K562 (cell line): ENCODE results near the gene CLDN7. TPM values are rescaled to one million over a fixed set of nuclear protein-coding genes. Genes with fewer than 3 reads are reported as not detected.

Experiments
- ATAC-seq: fragments of 200-7000 bp; cut with Tn5 transposase; 3 replicates; pipeline ENCODE4 v1.9.1; 2020; ENCODE audit warnings: moderate library complexity
- BruUV-seq: library from RNA; stranded (reverse); fragments of 400-500 nt; replicated peaks from 2 replicates; lab custom pipeline; 2021; lab: Mats Ljungman, UMichigan
- CTCF ChIA-PET: fragments of 300-600 bp; formaldehyde crosslinking; extraction: SDS; loops from one replicate; lab custom pipeline; 2021; ENCODE audit warnings: low intra/inter-chr PET ratio; lab: Yijun Ruan, JAX
- POLR2A ChIA-PET: fragments of 300-600, 350-650 bp; sonication (Branson Sonifier 250); formaldehyde crosslinking; extraction: SDS; loops from one replicate; lab custom pipeline; 2021; ENCODE audit warnings: antibody characterized with exemption, inconsistent platforms; lab: Yijun Ruan, JAX
- DNase-seq, 4 experiments: peaks; one replicate each; pipeline versions ENCODE4 v3.0.0 to v3.0.0-alpha.2; 2011 to 2018; ENCODE audit warnings: low spot score in 3 of 4, mixed read lengths in 3 of 4; ENCODE audit errors: extremely low read depth in 1 of 4
- FAIRE-seq: peaks from 2 replicates; lab custom pipeline; 2011; peaks lifted over from hg19 to GRCh38; lab: Jason Lieb, UNC
- H2AFZ ChIP-seq: 2 replicates; pipeline ENCODE4 v1.6.0; 2011; ENCODE audit warnings: low read depth, low read length, control low read depth, inconsistent platforms
- H3K27ac ChIP-seq: fragments of 200-600 bp; 3 replicates; pipeline ENCODE4 v1.8.0; 2011; ENCODE audit warnings: low read depth, mild to moderate bottlenecking, control low read depth, inconsistent platforms, low read length, moderate library complexity, mixed read lengths; ENCODE audit errors: extremely low read depth
- H3K27me3 ChIP-seq, 2 experiments: fragments of 300-600 bp in 1 of 2; 2 replicates in 1 of 2; 3 replicates in 1 of 2; pipeline versions ENCODE4 v1.6.0 to v1.8.0; 2011; ENCODE audit warnings: inconsistent platforms in 2 of 2, low read length in 2 of 2, mild to moderate bottlenecking in 1 of 2, mixed read lengths in 1 of 2, moderate library complexity in 1 of 2; ENCODE audit not compliant: control insufficient read depth in 2 of 2, insufficient read depth in 2 of 2
- H3K36me3 ChIP-seq: fragments of 300-600 bp; 3 replicates; pipeline ENCODE4 v1.8.0; 2011; ENCODE audit warnings: mild to moderate bottlenecking, low read length, inconsistent platforms; ENCODE audit not compliant: control insufficient read depth, insufficient read depth
- H3K4me1 ChIP-seq, 2 experiments: fragments of 200-600 bp in 1 of 2; replicated peaks in 1 of 2; 2 replicates in 1 of 2; 3 replicates in 1 of 2; pipeline versions ENCODE4 v1.5.1 to v1.8.0; 2011; ENCODE audit warnings: inconsistent platforms in 2 of 2, low read length in 2 of 2, mild to moderate bottlenecking in 1 of 2, mixed read lengths in 1 of 2, moderate library complexity in 1 of 2; ENCODE audit not compliant: control insufficient read depth in 2 of 2, insufficient read depth in 2 of 2
- H3K4me2 ChIP-seq: 2 replicates; pipeline ENCODE4 v1.6.1; 2011; ENCODE audit warnings: low read length, control low read depth, inconsistent platforms, mixed read lengths; ENCODE audit not compliant: insufficient read depth
- H3K4me3 ChIP-seq: fragments of 200-600 bp; sonication (generic), shearing (Covaris generic); 2 replicates; pipeline ENCODE4 v1.5.1; 2016; ENCODE audit warnings: control low read depth, inconsistent platforms
- H3K79me2 ChIP-seq: fragments of 200-600 bp; 3 replicates; pipeline ENCODE4 v1.8.0; 2011; ENCODE audit warnings: low read length, inconsistent platforms; ENCODE audit not compliant: control insufficient read depth, insufficient read depth
- H3K9ac ChIP-seq, 2 experiments: 2 replicates each; pipeline versions ENCODE4 v1.6.0 to v1.6.1; 2011; ENCODE audit warnings: low read depth in 2 of 2, low read length in 2 of 2, control low read depth in 1 of 2, inconsistent platforms in 1 of 2, mild to moderate bottlenecking in 1 of 2, mixed read lengths in 1 of 2; ENCODE audit not compliant: insufficient read depth in 1 of 2
- H3K9me1 ChIP-seq: one replicate; pipeline ENCODE4 v1.6.0; 2011; ENCODE audit warnings: inconsistent platforms, mild to moderate bottlenecking, low read length, moderate library complexity; ENCODE audit not compliant: control insufficient read depth, insufficient read depth
- H3K9me3 ChIP-seq: replicated peaks from 2 replicates; pipeline ENCODE4 v1.5.1; 2011; ENCODE audit warnings: low read depth, low read length, inconsistent platforms; ENCODE audit not compliant: control insufficient read depth, insufficient read depth
- H4K20me1 ChIP-seq: replicated peaks from 2 replicates; pipeline ENCODE4 v1.6.1; 2011; ENCODE audit warnings: low read length, inconsistent platforms, mixed read lengths; ENCODE audit not compliant: control insufficient read depth, insufficient read depth
- ATF6 ChIP-seq: sonication (generic); formaldehyde crosslinking; IDR thresholded peaks from 2 replicates; pipeline ENCODE4 v1.4.0; 2020; ENCODE audit warnings: mild to moderate bottlenecking, missing genetic modification reagents
- EP300 ChIP-seq: IDR thresholded peaks from 2 replicates; pipeline ENCODE4 v1.6.1; 2012; ENCODE audit warnings: low read length, improper control_type of control experiment
- HMG20A ChIP-seq: fragments of 450-650 bp; formaldehyde crosslinking; conservative IDR thresholded peaks from 2 replicates; pipeline ENCODE4 v1.4.0; 2020; ENCODE audit warnings: mild to moderate bottlenecking, mixed read lengths
- HMGXB4 ChIP-seq: sonication (generic); formaldehyde crosslinking; IDR thresholded peaks from 2 replicates; pipeline ENCODE4 v1.8.1; 2023; ENCODE audit warnings: mild to moderate bottlenecking, missing genetic modification reagents
- KAT2B ChIP-seq: IDR thresholded peaks from one replicate; pipeline ENCODE4 v1.6.1; 2012; ENCODE audit warnings: low read depth, mild to moderate bottlenecking, control low read depth, inconsistent platforms, low read length, moderate library complexity
- NELFE ChIP-seq: IDR thresholded peaks from 2 replicates; pipeline ENCODE4 v1.6.1; 2011; ENCODE audit warnings: mild to moderate bottlenecking; ENCODE audit not compliant: insufficient read depth, insufficient read length
- NR1H2 ChIP-seq: sonication (generic); formaldehyde crosslinking; IDR thresholded peaks from 2 replicates; pipeline ENCODE4 v1.4.0; 2020; ENCODE audit warnings: mild to moderate bottlenecking, missing genetic modification reagents
- SRF ChIP-seq, 2 experiments: fragments of 250-450, 450-650 bp in 1 of 2; sonication (Bioruptor Pico) in 1 of 2; sonication (generic) in 1 of 2; formaldehyde crosslinking; IDR thresholded peaks; 2 replicates each; pipeline versions ENCODE4 v1.5.0 to v1.5.1; 2020 to 2022; ENCODE audit warnings: mild to moderate bottlenecking in 1 of 2, missing genetic modification reagents in 1 of 2
- SRSF7 ChIP-seq: fragments of 200-400 bp; formaldehyde crosslinking; optimal IDR thresholded peaks from 2 replicates; pipeline ENCODE3; 2017; ENCODE audit warnings: mild to moderate bottlenecking, low read depth, low read length
- SUPT5H ChIP-seq: fragments of 450-650 bp; IDR thresholded peaks from 2 replicates; pipeline ENCODE4 v1.6.1; 2016
- TCF15 ChIP-seq: fragments of 250-450 bp; sonication (Bioruptor Pico); IDR thresholded peaks from 2 replicates; pipeline ENCODE4 v1.8.0; 2022; ENCODE audit warnings: moderate library complexity, mild to moderate bottlenecking, inconsistent platforms
- TRIM24 ChIP-seq, 2 experiments: fragments of 450-650 bp; IDR thresholded peaks; 2 replicates each; pipeline ENCODE4 v1.6.1; 2016
- ZBTB2 ChIP-seq: fragments of 450-650 bp; IDR thresholded peaks from 2 replicates; pipeline ENCODE4 v1.6.1; 2016; ENCODE audit warnings: antibody characterized with exemption
- ZBTB5 ChIP-seq: fragments of 450-650 bp; IDR thresholded peaks from 2 replicates; pipeline ENCODE4 v1.6.1; 2017; ENCODE audit warnings: antibody characterized with exemption
- ZNF347 ChIP-seq: fragments of 450-650 bp; formaldehyde crosslinking; IDR thresholded peaks from 2 replicates; pipeline ENCODE4 v1.4.0; 2020; ENCODE audit warnings: low read depth, mild to moderate bottlenecking, moderate library complexity
- WGBS: fragments of 100-300 bp; shearing (Covaris generic); methylation state at CpG from one replicate; pipeline ENCODE4 v1.1.6; 2016; ENCODE audit warnings: low coverage, mixed read lengths; ENCODE audit not compliant: insufficient coverage; ENCODE audit errors: missing lambda C conversion rate; 5-methylcytosine and 5-hydroxymethylcytosine counted together
- in situ Hi-C: fragments of 300-500 bp; cut with MboI; formaldehyde crosslinking; loops from 4 replicates; pipeline ENCODE4 v1.15.0; 2018; ENCODE audit warnings: inconsistent platforms, mixed read lengths
- intact Hi-C: fragments of 100-400 bp; cut with micrococcal nuclease; formaldehyde crosslinking; loops from 2 replicates; pipeline ENCODE4 v1.14.2; 2022
- polyA plus RNA-seq, 8 experiments: library from polyadenylated mRNA; depleted of rRNA in 4 of 8; stranded (reverse) in 5 of 8; unstranded in 3 of 8; fragments of >200 nt; fragmentation: Nextera tagmentation in 2 of 8; fragmentation: Illumina TruSeq in 1 of 8; extraction: Ambion mirVana in 2 of 8; extraction: Trizol in 1 of 8; gene quantifications; 2 replicates each; pipeline versions ENCODE4 v1.2.1 to v1.2.3, GENCODE V29; 2011 to 2014; ENCODE audit warnings: inconsistent platforms in 1 of 8, missing spikeins in 1 of 8
- total RNA-seq, 7 experiments: library from RNA; depleted of rRNA in 6 of 7; stranded (reverse); fragments of >200 nt in 6 of 7; fragmentation: Illumina TruSeq in 2 of 7; extraction: Trizol in 2 of 7; gene quantifications; 2 replicates each; pipeline versions ENCODE4 v1.2.1 to v1.2.3, GENCODE V29; 2011 to 2021; ENCODE audit warnings: low replicate concordance in 1 of 7

Gene CLDN7
- total and polyA plus RNA-seq, 9 of the 15 experiments (the other 6 are each of a cell fraction or from before 2014, with no cell fraction given) = 2.2 to 14.5 (median 7.6) TPM

- in situ Hi-C loops = no loop called here
- POLR2A ChIA-PET = interaction anchor here (1.2 to 2.5 kb wide), 3 partner anchors 9 to 13 kb away, joined by 3 to 8 read pairs (median 7); partner anchors contain the start of gene PHF23
- no peak for ATAC-seq
- TF ChIP-seq ZBTB5 (no peak), KAT2B (no peak), SRF (CRISPR knock-in tag; IDR thresholded peaks at IDR 0.05) (no peak), SUPT5H (no peak), NR1H2 (no peak), SRSF7 (no peak), TCF15 (no peak), ATF6 (CRISPR knock-in tag) (no peak), HMG20A (CRISPR knock-in tag) (no peak), ZNF347 (no peak), NELFE (no peak), HMGXB4 (CRISPR knock-in tag) (no peak), ZBTB2 (no peak), TRIM24 (IDR thresholded peaks at IDR 0.05) (no peak), EP300 (no peak)
Measured at GRCh38 chr17:7248796-7249195, 13.5 kb downstream of the CLDN7 start.

More at GRCh38 chr17:7248796-7249195, 13.5 kb downstream of the CLDN7 start:
- Histone ChIP-seq H2AFZ (no peak overlapping the region), H3K79me2 (peaks cover 56% of the 10 kb centered on the region), H3K36me3 (peaks cover 44% of the 10 kb centered on the region), H3K9me3 (no peaks in the 10 kb centered on the region), H3K9me1 (no peaks in the 10 kb centered on the region), H3K4me1 (peaks cover 13 to 22% of the 10 kb centered on the region in 2 experiments; a peak in 4 of 5 replicates), H3K4me2 (peak overlapping the region; percentile 37), H3K4me3 (peak overlapping the region; percentile 2; the same call in 1 of the 2 replicates), H4K20me1 (no peaks in the 10 kb centered on the region), H3K27ac (peak overlapping the region; percentile 36; the same call in 1 of the 3 replicates), H3K27me3 (no peaks in the 10 kb centered on the region), H3K9ac (peak overlapping the region in 1 of 2 experiments; percentile 45; a peak in 1 of 4 replicates)
- WGBS = 69% methylated on average over 4 of the region's 4 CpGs
- intact Hi-C loops = no loop called here
- CTCF ChIA-PET = no interaction called here
- FAIRE-seq (no peak), DNase-seq (no peak)
- no TSS peak for BruUV-seq
